Osteocyte (in vitro differentiated cells): Measurements from ENCODE around the gene PDE4D. TPM values are rescaled to one million over a fixed set of nuclear protein-coding genes. Genes with fewer than 3 reads are reported as not detected.

Experiments
- DNase-seq: peaks from one replicate; pipeline ENCODE4 v3.0.0; 2021; ENCODE audit warnings: mixed read lengths; ENCODE audit not compliant: unreplicated experiment; ENCODE audit errors: extremely low spot score
- H3K27ac Mint-ChIP-seq: one replicate; pipeline ENCODE4 v1.8.0; 2021; ENCODE audit warnings: mild to moderate bottlenecking, mixed read lengths; ENCODE audit not compliant: unreplicated experiment
- H3K27me3 Mint-ChIP-seq: one replicate; pipeline ENCODE4 v1.8.0; 2021; ENCODE audit warnings: mixed read lengths; ENCODE audit not compliant: unreplicated experiment
- H3K36me3 Mint-ChIP-seq: one replicate; pipeline ENCODE4 v1.8.0; 2021; ENCODE audit warnings: mixed read lengths; ENCODE audit not compliant: unreplicated experiment
- H3K4me1 Mint-ChIP-seq: one replicate; pipeline ENCODE4 v1.8.0; 2021; ENCODE audit warnings: mixed read lengths; ENCODE audit not compliant: unreplicated experiment
- H3K4me3 Mint-ChIP-seq: one replicate; pipeline ENCODE4 v1.8.0; 2021; ENCODE audit warnings: mild to moderate bottlenecking, moderate library complexity, mixed read lengths; ENCODE audit not compliant: unreplicated experiment
- H3K9me3 Mint-ChIP-seq: one replicate; pipeline ENCODE4 v1.8.0; 2021; ENCODE audit warnings: mixed read lengths; ENCODE audit not compliant: unreplicated experiment
- CTCF ChIP-seq: fragments of 200-600 bp; sonication (generic); IDR thresholded peaks from 2 replicates; pipeline ENCODE4 v1.5.0; 2021; ENCODE audit warnings: antibody characterized with exemption, mild to moderate bottlenecking, moderate library complexity
- total RNA-seq: library from RNA; stranded (reverse); gene quantifications from 2 replicates; pipeline ENCODE4 v1.2.1, GENCODE V29; 2021

The PDE4D gene
- total RNA-seq, 1 donor from 2014 or later = 24.2 TPM

GRCh38 chr5:58988938-58989337 is 904.6 kb downstream of the PDE4D start:
- Mint-ChIP-seq H3K27ac (no peak overlapping the region), H3K4me3 (no peak overlapping the region), H3K27me3 (no peaks in the 10 kb centered on the region), H3K4me1 (peaks cover 12% of the 10 kb centered on the region), H3K9me3 (no peaks in the 10 kb centered on the region), H3K36me3 (peaks cover 9% of the 10 kb centered on the region)
- no peak for DNase-seq
- no peak for TF ChIP-seq CTCF

GRCh38 chr5:58987193-58987592 is 906.3 kb downstream of the PDE4D start:
- Mint-ChIP-seq H3K36me3 (peaks cover 12% of the 10 kb centered on the region), H3K27me3 (no peaks in the 10 kb centered on the region), H3K27ac (no peak overlapping the region), H3K4me1 (peaks cover 12% of the 10 kb centered on the region), H3K9me3 (no peaks in the 10 kb centered on the region), H3K4me3 (no peak overlapping the region)
- TF ChIP-seq CTCF = no peak
- DNase-seq = no peak

GRCh38 chr5:58986281-58986680 is 907.2 kb downstream of the PDE4D start:
- no peaks in the 10 kb centered on the region for H3K27me3 Mint-ChIP-seq
- TF ChIP-seq CTCF = no peak
- no peak overlapping the region for H3K4me3 Mint-ChIP-seq

GRCh38 chr5:58985759-58986158 is 907.8 kb downstream of the PDE4D start:
- no peak for DNase-seq
- no peak for TF ChIP-seq CTCF
- Mint-ChIP-seq H3K9me3 (no peaks in the 10 kb centered on the region), H3K4me3 (no peak overlapping the region), H3K27ac (no peak overlapping the region), H3K27me3 (no peaks in the 10 kb centered on the region), H3K36me3 (peaks cover 15% of the 10 kb centered on the region), H3K4me1 (peaks cover 12% of the 10 kb centered on the region)

More at GRCh38 chr5:58986281-58986680, 907.2 kb downstream of the PDE4D start:
- H3K9me3 Mint-ChIP-seq = no peaks in the 10 kb centered on the region
- H3K27ac Mint-ChIP-seq = no peak overlapping the region
- peaks cover 15% of the 10 kb centered on the region for H3K36me3 Mint-ChIP-seq
- no peak for DNase-seq
- peaks cover 12% of the 10 kb centered on the region for H3K4me1 Mint-ChIP-seq

GRCh38 chr5:58985311-58985710 is 908.2 kb downstream of the PDE4D start:
- Mint-ChIP-seq H3K9me3 (no peaks in the 10 kb centered on the region), H3K36me3 (peaks cover 15% of the 10 kb centered on the region), H3K27ac (no peak overlapping the region), H3K27me3 (no peaks in the 10 kb centered on the region), H3K4me1 (peaks cover 12% of the 10 kb centered on the region), H3K4me3 (no peak overlapping the region)
- TF ChIP-seq CTCF = no peak
- DNase-seq = no peak
